Gastroesophageal sphincter (tissue), 4 donors: ENCODE measurements around the gene GMIP. TPM values are rescaled to one million over a fixed set of nuclear protein-coding genes. Genes with fewer than 3 reads are reported as not detected.

Experiments used
- ATAC-seq: fragments of 150-250 bp; one replicate; pipeline ENCODE4 v1.9.1; 2016; ENCODE audit warnings: mild to moderate bottlenecking, moderate library complexity
- H3K27ac ChIP-seq, 4 donors: fragments of 200-600 bp; sonication (generic) in 3 of 4; 1 replicate in 3 of 4; 2 replicates in 1 of 4; pipeline ENCODE4 v1.5.1; 2016 to 2019
- H3K27me3 ChIP-seq: fragments of 200-600 bp; sonication (generic); one replicate; pipeline ENCODE4 v1.5.1; 2019
- H3K36me3 ChIP-seq, 2 donors: fragments of 200-600 bp; sonication (generic); one replicate each; pipeline ENCODE4 v1.5.1; 2019; ENCODE audit warnings: control low read depth in 1 of 2
- H3K4me1 ChIP-seq, 3 donors: fragments of 200-600 bp; sonication (generic); 1 replicate in 2 of 3; 2 replicates in 1 of 3; pipeline ENCODE4 v1.5.1; 2016 to 2019; ENCODE audit warnings: control low read depth in 2 of 3
- H3K4me3 ChIP-seq, 2 donors: fragments of 200-600 bp; sonication (generic); one replicate each; pipeline ENCODE4 v1.5.1; 2019; ENCODE audit warnings: mild to moderate bottlenecking in 1 of 2, moderate library complexity in 1 of 2
- H3K9me3 ChIP-seq, 3 donors: fragments of 200-600 bp; sonication (generic); one replicate each; pipeline ENCODE4 v1.5.1; 2017 to 2019; ENCODE audit warnings: control low read depth in 2 of 3
- CTCF ChIP-seq, 4 experiments: fragments of 200-600 bp in 2 of 4; fragments of 450-650 bp in 2 of 4; sonication (generic) in 1 of 4; IDR thresholded peaks; one replicate each; pipeline ENCODE4 v1.5.1; 2017 to 2019; ENCODE audit warnings: antibody characterized with exemption in 4 of 4, mild to moderate bottlenecking in 2 of 4, moderate library complexity in 2 of 4
- EP300 ChIP-seq: sonication (generic); formaldehyde crosslinking; IDR thresholded peaks from one replicate; pipeline ENCODE4 v1.6.1; 2017; ENCODE audit warnings: antibody characterized with exemption, mild to moderate bottlenecking
- POLR2A ChIP-seq, 2 donors: fragments of 450-650 bp; IDR thresholded peaks; one replicate each; pipeline ENCODE4 v1.6.1; 2017; ENCODE audit warnings: antibody characterized with exemption in 2 of 2, mild to moderate bottlenecking in 2 of 2, moderate library complexity in 1 of 2
- POLR2AphosphoS5 ChIP-seq: sonication (generic); formaldehyde crosslinking; IDR thresholded peaks from one replicate; pipeline ENCODE4 v1.6.1; 2017; ENCODE audit warnings: antibody characterized with exemption
- WGBS, 2 donors: methylation state at CpG; one replicate each; pipeline ENCODE4 v1.1.5; 2018; ENCODE audit warnings: low coverage in 1 of 2; 5-methylcytosine and 5-hydroxymethylcytosine counted together
- total RNA-seq, 4 donors: library from RNA; depleted of rRNA; stranded (reverse); fragments of >200 nt; gene quantifications; one replicate each; pipeline ENCODE4 v1.1.0, GENCODE V29; 2016

GMIP gene
- total RNA-seq, 4 donors from 2014 or later, result 7.7 to 11.2 (median 8.0) TPM

- peaks cover 0 to 3% (median 0%) of the 10 kb centered on the region in 3 donors for H3K4me1 ChIP-seq
- ATAC-seq, result no peak
- H3K36me3 ChIP-seq, result peaks cover 0 to 99% of the 10 kb centered on the region in 2 donors
- H3K27me3 ChIP-seq, result no peaks in the 10 kb centered on the region
- H3K27ac ChIP-seq, result no peak overlapping the region
- no peak overlapping the region for H3K4me3 ChIP-seq
- WGBS, 2 donors, result 69 to 80% methylated on average over 2 of the region's 27 CpGs
- TF ChIP-seq EP300 (no peak), CTCF (IDR thresholded peaks at IDR 0.05) (no peak), POLR2A (IDR thresholded peaks at IDR 0.05) (no peak), POLR2AphosphoS5 (no peak)
- H3K9me3 ChIP-seq, result no peaks in the 10 kb centered on the region
Measured at GRCh38 chr19:19655641-19656343, 12.3 kb upstream of the GMIP start.

- H3K27ac ChIP-seq, result no peak overlapping the region
- H3K4me3 ChIP-seq, result no peak overlapping the region
- no peaks in the 10 kb centered on the region for H3K4me1 ChIP-seq
- TF ChIP-seq CTCF (IDR thresholded peaks at IDR 0.05), result no peak
- no peak for TF ChIP-seq POLR2AphosphoS5
- no peak for TF ChIP-seq POLR2A (IDR thresholded peaks at IDR 0.05)
- no peak for TF ChIP-seq EP300
- no peak for ATAC-seq
- no peaks in the 10 kb centered on the region for H3K27me3 ChIP-seq
- no CpG with 5 or more reads among the region's 22 CpGs for WGBS, 2 donors
- H3K9me3 ChIP-seq, result no peaks in the 10 kb centered on the region
- H3K36me3 ChIP-seq, result peaks cover 0 to 100% of the 10 kb centered on the region in 2 donors
Measured at GRCh38 chr19:19655051-19655594, 11.7 kb upstream of the GMIP start.

- Histone ChIP-seq H3K4me3 (no peak overlapping the region), H3K27ac (no peak overlapping the region), H3K9me3 (no peaks in the 10 kb centered on the region), H3K36me3 (peaks cover 0 to 100% of the 10 kb centered on the region in 2 donors), H3K4me1 (no peaks in the 10 kb centered on the region), H3K27me3 (no peaks in the 10 kb centered on the region)
- TF ChIP-seq CTCF (IDR thresholded peaks at IDR 0.05), result no peak
- no peak for TF ChIP-seq POLR2AphosphoS5
- no peak for TF ChIP-seq EP300
- no CpG with 5 or more reads among the region's 15 CpGs for WGBS, 2 donors
- ATAC-seq, result no peak
Measured at GRCh38 chr19:19654441-19654840, 11.0 kb upstream of the GMIP start.

GRCh38 chr19:19653597-19654147, 10.2 kb upstream of the GMIP start:
- ATAC-seq, result no peak
- no peak overlapping the region for H3K4me3 ChIP-seq
- peaks cover 0 to 100% of the 10 kb centered on the region in 2 donors for H3K36me3 ChIP-seq

More at GRCh38 chr19:19653597-19654147, 10.2 kb upstream of the GMIP start:
- H3K9me3 ChIP-seq, result no peaks in the 10 kb centered on the region
- TF ChIP-seq CTCF (IDR thresholded peaks at IDR 0.05), result no peak
- TF ChIP-seq EP300, result no peak
- TF ChIP-seq POLR2AphosphoS5, result no peak
- TF ChIP-seq POLR2A (IDR thresholded peaks at IDR 0.05), result no peak
- H3K4me1 ChIP-seq, result no peaks in the 10 kb centered on the region
- WGBS, 2 donors, result 92% methylated on average over 12 of the region's 23 CpGs; no CpG with 5 or more reads in 1 of the 2 donors
- no peak overlapping the region for H3K27ac ChIP-seq
- no peaks in the 10 kb centered on the region for H3K27me3 ChIP-seq
